Measurements from ENCODE around the gene WWOX. TPM values are rescaled to one million over a fixed set of nuclear protein-coding genes. Genes with fewer than 3 reads are reported as not detected.
A peak's percentile ranks its signal among the peaks of the same experiment; 100 is the strongest.

Gene WWOX
- total RNA-seq, 1 donor from 2014 or later, result 8.6 TPM

- intact Hi-C loops (cut with DNase I), result no loop called here
Measured at GRCh38 chr16:78663690-78664089, 564.2 kb downstream of the WWOX start.

GRCh38 chr16:78664811-78665772, 565.6 kb downstream of the WWOX start:
- intact Hi-C loops (cut with DNase I), result no loop called here
- no peak for DNase-seq (ENCODE audit: low spot score)

More at GRCh38 chr16:78663690-78664089, 564.2 kb downstream of the WWOX start:
- DNase-seq (ENCODE audit: low spot score), result no peak

- DNase-seq (ENCODE audit: low spot score), result no peak
- intact Hi-C loops (cut with DNase I), result no loop called here
Measured at GRCh38 chr16:78666318-78666717, 566.9 kb downstream of the WWOX start.

- intact Hi-C loops (cut with DNase I), result no loop called here
- no peak for DNase-seq (ENCODE audit: low spot score)
Measured at GRCh38 chr16:78667675-78668074, 568.2 kb downstream of the WWOX start.

GRCh38 chr16:78668393-78668792, 568.9 kb downstream of the WWOX start:
- DNase-seq (ENCODE audit: low spot score), result no peak
- intact Hi-C loops (cut with DNase I), result no loop called here

GRCh38 chr16:78669994-78670393, 570.5 kb downstream of the WWOX start:
- peak; percentile 79 for DNase-seq (ENCODE audit: low spot score)
- intact Hi-C loops (cut with DNase I), result no loop called here

- DNase-seq (ENCODE audit: low spot score), result no peak
- intact Hi-C loops (cut with DNase I), result no loop called here
Measured at GRCh38 chr16:78672779-78673556, 573.5 kb downstream of the WWOX start.

GRCh38 chr16:78673884-78674283, 574.4 kb downstream of the WWOX start:
- intact Hi-C loops (cut with DNase I), result no loop called here
- DNase-seq (ENCODE audit: low spot score), result no peak

GRCh38 chr16:78675312-78675711, 575.9 kb downstream of the WWOX start:
- intact Hi-C loops (cut with DNase I), result no loop called here

GRCh38 chr16:78675951-78676792, 576.7 kb downstream of the WWOX start:
- DNase-seq (ENCODE audit: low spot score), result no peak
- intact Hi-C loops (cut with DNase I), result no loop called here

More at GRCh38 chr16:78675312-78675711, 575.9 kb downstream of the WWOX start:
- no peak for DNase-seq (ENCODE audit: low spot score)

GRCh38 chr16:78677181-78677731, 577.8 kb downstream of the WWOX start:
- no peak for DNase-seq (ENCODE audit: low spot score)
- intact Hi-C loops (cut with DNase I), result no loop called here

GRCh38 chr16:78679546-78679945, 580.1 kb downstream of the WWOX start:
- no peak for DNase-seq (ENCODE audit: low spot score)
- intact Hi-C loops (cut with DNase I), result no loop called here

- DNase-seq (ENCODE audit: low spot score), result no peak
- intact Hi-C loops (cut with DNase I), result loop anchor here (5.0 to 10.0 kb wide), 2 partner anchors 133 to 174 kb away; no protein-coding TSS in a partner anchor
Measured at GRCh38 chr16:78681743-78682142, 582.3 kb downstream of the WWOX start.

GRCh38 chr16:78684030-78684611, 584.7 kb downstream of the WWOX start:
- intact Hi-C loops (cut with DNase I), result loop anchor here (5.0 to 10.0 kb wide), 2 partner anchors 131 to 177 kb away; no protein-coding TSS in a partner anchor
- no peak for DNase-seq (ENCODE audit: low spot score)

- no peak for DNase-seq (ENCODE audit: low spot score)
- intact Hi-C loops (cut with DNase I), result loop anchor here (5.0 to 10.0 kb wide), 2 partner anchors 130 to 178 kb away; no protein-coding TSS in a partner anchor
Measured at GRCh38 chr16:78684655-78685375, 585.4 kb downstream of the WWOX start.

GRCh38 chr16:78686601-78687000, 587.1 kb downstream of the WWOX start:
- intact Hi-C loops (cut with DNase I), result loop anchor here (10.0 kb wide), 1 partner anchor 128 kb away; no protein-coding TSS in a partner anchor
- DNase-seq (ENCODE audit: low spot score), result no peak

GRCh38 chr16:78689028-78689427, 589.6 kb downstream of the WWOX start:
- DNase-seq (ENCODE audit: low spot score), result no peak
- intact Hi-C loops (cut with DNase I), result loop anchor here (10.0 kb wide), 1 partner anchor 126 kb away; no protein-coding TSS in a partner anchor

- intact Hi-C loops (cut with DNase I), result loop anchor here (10.0 kb wide), 1 partner anchor 125 kb away; no protein-coding TSS in a partner anchor
- no peak for DNase-seq (ENCODE audit: low spot score)
Measured at GRCh38 chr16:78689536-78689935, 590.1 kb downstream of the WWOX start.
